ENCODE data around the gene TOP3B.

The TOP3B gene

GRCh38 chr22:22025320-22026156, 43.0 kb upstream of the TOP3B start:
- TF ChIP-seq, protein P1, sequence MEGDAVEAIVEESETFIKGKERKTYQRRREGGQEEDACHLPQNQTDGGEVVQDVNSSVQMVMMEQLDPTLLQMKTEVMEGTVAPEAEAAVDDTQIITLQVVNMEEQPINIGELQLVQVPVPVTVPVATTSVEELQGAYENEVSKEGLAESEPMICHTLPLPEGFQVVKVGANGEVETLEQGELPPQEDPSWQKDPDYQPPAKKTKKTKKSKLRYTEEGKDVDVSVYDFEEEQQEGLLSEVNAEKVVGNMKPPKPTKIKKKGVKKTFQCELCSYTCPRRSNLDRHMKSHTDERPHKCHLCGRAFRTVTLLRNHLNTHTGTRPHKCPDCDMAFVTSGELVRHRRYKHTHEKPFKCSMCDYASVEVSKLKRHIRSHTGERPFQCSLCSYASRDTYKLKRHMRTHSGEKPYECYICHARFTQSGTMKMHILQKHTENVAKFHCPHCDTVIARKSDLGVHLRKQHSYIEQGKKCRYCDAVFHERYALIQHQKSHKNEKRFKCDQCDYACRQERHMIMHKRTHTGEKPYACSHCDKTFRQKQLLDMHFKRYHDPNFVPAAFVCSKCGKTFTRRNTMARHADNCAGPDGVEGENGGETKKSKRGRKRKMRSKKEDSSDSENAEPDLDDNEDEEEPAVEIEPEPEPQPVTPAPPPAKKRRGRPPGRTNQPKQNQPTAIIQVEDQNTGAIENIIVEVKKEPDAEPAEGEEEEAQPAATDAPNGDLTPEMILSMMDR (IDR thresholded peaks at IDR 0.05; ENCODE audit: low read depth, low read length): no peak
- no peak overlapping the region for H3K4me3 ChIP-seq (ENCODE audit: low read depth, low read length)

GRCh38 chr22:22024440-22024839, 41.9 kb upstream of the TOP3B start:
- H3K4me3 ChIP-seq (ENCODE audit: low read depth, low read length): no peak overlapping the region
- TF ChIP-seq, protein P1 (IDR thresholded peaks at IDR 0.05; ENCODE audit: low read depth, low read length): no peak

DNA sequence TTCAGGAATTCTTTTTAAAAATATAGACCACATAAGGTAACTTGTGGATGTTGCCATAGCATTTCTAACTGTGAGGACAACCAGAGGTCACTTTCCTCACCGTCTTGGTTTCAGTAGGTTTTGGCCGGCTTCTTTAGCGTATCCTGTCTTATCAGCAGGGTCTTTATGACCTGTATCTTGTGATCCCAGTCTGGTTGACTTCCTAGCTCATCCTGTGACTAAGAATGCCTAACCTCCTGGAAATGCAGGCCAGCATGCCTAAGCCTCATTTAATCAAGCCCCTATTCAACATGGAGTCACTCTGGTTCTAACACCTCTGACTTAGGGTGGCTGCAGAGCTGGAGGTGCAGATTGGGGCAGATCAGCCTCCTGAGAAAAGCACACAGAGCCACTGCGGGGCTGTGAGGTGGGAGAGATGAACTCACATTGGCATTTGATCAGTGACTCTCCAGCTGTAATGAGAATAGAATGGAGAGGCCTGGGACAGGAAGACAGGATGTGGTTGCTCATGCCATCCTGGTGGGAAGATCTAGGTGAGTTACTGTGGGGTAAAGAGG, 41.1 kb upstream of the TOP3B start:
- H3K4me3 ChIP-seq (ENCODE audit: low read depth, low read length): no peak overlapping the region
- TF ChIP-seq, protein P1 (IDR thresholded peaks at IDR 0.05; ENCODE audit: low read depth, low read length): no peak

DNA sequence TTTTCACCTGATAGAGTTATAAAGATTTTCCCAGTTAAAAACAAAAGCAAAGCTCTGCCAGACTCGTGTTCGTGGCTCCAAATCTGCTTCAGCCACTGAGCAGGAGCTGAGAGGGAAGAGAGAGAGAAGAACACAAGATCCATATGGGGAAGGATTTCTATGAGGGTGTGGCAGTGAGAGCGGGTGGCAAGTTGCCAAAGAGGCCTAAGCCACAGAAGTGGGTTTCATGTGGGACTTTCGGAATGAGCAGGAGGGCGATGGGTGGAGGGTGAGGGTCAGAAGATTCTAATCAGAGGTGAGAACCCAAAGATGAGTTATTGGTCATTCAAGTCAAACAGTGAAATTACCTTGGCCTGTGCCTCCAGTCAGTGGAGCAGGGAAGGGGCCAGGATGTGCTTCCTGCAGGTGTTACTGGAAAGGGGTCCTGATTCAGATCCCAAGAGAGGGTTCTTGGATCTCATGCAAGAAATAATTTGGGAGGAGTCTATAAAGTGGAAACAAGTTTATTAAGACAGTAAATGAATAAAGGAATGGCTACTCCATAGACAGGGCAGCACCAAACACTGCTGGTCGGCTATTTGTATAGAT, 40.5 kb upstream of the TOP3B start:
- TF ChIP-seq, protein P1 (IDR thresholded peaks at IDR 0.05; ENCODE audit: low read depth, low read length): no peak
- no peak overlapping the region for H3K4me3 ChIP-seq (ENCODE audit: low read depth, low read length)

GRCh38 chr22:22022255-22022840, 39.8 kb upstream of the TOP3B start:
- TF ChIP-seq, protein P1 (IDR thresholded peaks at IDR 0.05; ENCODE audit: low read depth, low read length): no peak
- no peak overlapping the region for H3K4me3 ChIP-seq (ENCODE audit: low read depth, low read length)

- TF ChIP-seq, protein P1 (IDR thresholded peaks at IDR 0.05; ENCODE audit: low read depth, low read length): no peak
- no peak overlapping the region for H3K4me3 ChIP-seq (ENCODE audit: low read depth, low read length)
These were observed 38.7 kb upstream of the TOP3B start for GRCh38 chr22:22021162-22021750.
